Activated T-helper 9 cell treated with anti-CD3 and anti-CD28 coated beads, Interleukin-2, amount 50 U/mL, for 16 hours (primary cell): ENCODE data around the gene ETNK2.
"Not testable (repeated sequence)": the region's sequence is repeated elsewhere in the genome, so short reads cannot be mapped to it uniquely, and the experiment has no call there.

Experiments
- DNase-seq: peaks from one replicate; pipeline ENCODE4 v3.0.0-alpha.2; 2020; ENCODE audit warnings: low read depth

The ETNK2 gene

GRCh38 chr1:204126386-204126785, 25.5 kb downstream of the ETNK2 start:
- no peak for DNase-seq

DNA sequence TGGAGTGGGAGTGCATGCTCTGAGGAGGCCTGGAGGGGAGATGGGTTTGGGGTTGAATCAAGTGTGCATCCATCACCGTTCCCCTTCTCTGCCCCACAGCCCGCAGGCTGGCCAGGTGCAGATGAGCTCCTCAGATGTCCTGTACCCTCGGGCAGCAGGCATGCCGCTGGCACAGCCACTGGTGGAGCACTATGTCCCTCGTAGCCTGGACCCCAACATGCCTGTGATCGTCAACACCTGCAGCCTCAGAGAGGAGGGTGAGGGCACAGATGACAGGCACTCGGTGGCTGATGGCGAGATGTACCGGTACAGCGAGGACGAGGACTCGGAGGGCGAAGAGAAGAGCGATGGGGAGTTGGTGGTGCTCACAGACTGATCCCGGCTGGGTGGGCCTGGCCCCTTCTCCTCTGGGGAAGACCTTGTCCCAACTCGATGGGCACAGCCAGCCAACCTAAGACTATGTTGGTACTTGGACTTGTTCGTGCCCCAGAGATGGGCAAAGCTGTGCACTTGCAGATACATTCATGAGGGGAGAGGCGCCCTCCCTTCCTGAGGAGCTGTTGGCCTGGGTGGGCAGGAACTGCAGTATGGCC, 26.0 kb downstream of the ETNK2 start:
- DNase-seq: no peak

DNA sequence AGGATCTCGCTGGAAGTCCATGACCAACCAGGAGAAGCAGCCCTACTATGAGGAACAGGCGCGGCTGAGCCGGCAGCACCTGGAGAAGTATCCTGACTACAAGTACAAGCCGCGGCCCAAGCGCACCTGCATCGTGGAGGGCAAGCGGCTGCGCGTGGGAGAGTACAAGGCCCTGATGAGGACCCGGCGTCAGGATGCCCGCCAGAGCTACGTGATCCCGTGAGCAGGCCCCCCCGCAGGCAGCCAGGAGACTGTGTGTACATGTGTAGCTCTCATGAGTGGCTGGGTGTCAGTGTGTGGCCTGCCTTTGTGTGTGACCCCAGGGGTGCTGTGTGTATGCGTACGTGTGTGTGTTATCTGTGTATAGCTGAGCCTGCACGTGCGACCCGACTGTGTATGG, 27.2 kb downstream of the ETNK2 start:
- DNase-seq: no peak

GRCh38 chr1:204123376-204123775, 28.5 kb downstream of the ETNK2 start:
- DNase-seq: no peak

- no peak for DNase-seq
Observed at GRCh38 chr1:204121840-204122555, 29.8 kb downstream of the ETNK2 start.

DNA sequence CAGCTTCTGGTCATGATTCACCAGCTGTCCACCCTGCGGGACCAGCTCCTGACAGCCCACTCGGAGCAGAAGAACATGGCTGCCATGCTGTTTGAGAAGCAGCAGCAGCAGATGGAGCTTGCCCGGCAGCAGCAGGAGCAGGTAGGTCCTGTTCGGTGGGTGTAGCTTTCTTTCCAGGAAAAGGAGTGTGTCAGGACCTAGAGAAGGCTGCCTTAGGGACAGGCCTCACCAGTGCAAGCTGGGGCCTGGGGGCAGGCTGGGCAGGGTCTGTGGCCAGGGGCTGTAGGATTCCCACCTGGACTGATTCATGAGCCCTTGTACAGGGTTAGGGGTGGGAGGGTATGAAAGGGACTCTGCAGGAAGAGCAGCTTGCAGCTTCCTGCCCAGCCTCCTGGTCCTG, 35.3 kb downstream of the ETNK2 start:
- no peak for DNase-seq

DNA sequence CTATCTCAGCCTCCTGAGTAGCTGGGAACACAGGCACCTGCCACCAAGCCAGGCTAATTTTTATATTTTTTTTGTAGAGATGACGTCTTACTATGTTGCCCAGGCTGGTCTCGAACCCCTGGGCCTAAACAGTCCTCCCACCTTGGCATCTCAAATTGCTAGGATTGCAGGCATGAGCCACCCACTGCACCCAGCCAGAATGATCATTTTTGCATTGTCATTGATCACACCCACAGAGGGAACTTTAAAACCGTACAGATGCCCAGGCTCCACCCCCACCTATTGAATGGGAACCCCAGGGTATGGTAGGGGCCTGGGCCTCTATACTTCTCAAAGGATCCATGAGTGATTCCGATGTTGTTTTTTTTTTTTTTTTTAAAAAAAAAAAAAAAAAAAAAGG, 36.7 kb downstream of the ETNK2 start:
- no peak for DNase-seq

- DNase-seq: no peak
Observed at GRCh38 chr1:204114606-204115005, 37.2 kb downstream of the ETNK2 start.

- no peak for DNase-seq
Observed at GRCh38 chr1:204113896-204114295, 37.9 kb downstream of the ETNK2 start.

- DNase-seq: no peak
Observed at GRCh38 chr1:204112876-204113730, 38.7 kb downstream of the ETNK2 start.

DNA sequence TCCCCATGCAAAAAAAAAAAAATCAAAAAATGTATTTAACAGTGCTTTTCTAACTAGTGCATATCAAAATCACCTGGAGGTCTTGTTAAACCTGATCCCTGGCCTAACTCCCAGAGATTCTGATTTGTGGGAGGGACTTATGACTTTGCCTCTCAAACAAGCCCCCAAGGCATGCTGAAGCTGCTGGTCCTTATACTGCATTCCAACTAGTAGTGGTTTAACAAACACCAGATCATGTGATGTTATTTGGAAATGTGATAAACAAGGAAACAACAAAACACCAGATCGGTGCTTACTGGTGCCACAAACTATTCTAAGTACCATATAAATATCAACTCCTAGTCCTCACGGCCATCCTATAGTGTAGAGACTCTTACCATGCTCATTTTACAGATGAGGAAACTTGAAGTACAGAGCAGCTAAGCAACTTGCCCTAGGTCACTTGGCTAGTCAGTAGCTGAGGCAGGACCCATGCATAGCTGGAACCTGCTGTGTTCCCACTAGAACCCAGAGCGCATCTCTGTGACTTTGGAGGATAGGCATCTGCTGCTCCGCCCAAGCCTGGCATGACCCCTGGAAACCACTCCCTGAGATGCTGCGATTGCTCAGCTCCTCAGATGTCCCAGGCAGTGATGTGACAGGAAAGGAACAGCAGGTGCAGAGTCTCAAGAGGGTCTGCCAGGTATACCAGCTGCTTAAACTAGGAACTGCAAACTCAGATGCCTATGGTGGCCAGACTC, 40.8 kb downstream of the ETNK2 start:
- DNase-seq: no peak

DNA sequence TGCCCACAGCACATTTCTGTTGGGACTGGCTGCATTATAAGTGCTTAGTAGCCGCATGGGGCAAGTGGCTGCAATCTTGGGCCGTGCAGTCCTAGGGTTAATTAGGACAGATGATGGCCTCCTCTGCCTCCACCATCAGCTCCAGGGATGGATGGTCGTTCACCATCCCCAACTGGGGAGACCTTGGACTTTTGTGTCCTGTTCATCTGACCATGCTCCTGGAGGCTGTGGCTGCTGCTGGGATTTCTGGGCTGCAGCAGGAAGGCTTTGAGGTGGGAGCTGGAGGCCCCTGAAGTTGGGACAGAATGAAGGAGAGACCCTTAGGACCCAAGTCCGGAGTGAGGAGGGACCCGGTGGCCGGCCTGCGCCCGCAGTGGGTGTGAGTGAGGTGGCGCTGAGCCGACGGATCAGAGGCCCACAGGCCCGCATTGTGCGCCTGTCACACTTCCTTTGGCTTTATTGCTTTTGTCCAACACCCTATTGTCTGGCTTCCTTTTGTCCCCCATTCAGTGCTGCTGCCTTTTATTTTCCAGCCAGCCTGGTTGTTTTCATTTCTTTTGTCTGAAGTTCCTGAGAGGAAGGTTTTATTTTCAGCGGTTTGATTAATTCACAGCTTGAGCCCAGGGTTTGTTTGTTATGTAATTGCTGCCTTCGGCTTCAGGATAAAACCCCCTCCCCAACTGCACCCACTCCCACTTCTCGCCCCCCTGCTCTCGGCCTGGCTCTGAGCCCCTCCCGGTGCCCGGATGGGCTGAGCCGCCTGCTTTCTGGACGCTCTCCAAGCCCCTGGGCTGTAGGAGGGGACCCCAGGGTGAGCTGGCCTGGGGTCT, 43.3 kb downstream of the ETNK2 start:
- no peak for DNase-seq

DNA sequence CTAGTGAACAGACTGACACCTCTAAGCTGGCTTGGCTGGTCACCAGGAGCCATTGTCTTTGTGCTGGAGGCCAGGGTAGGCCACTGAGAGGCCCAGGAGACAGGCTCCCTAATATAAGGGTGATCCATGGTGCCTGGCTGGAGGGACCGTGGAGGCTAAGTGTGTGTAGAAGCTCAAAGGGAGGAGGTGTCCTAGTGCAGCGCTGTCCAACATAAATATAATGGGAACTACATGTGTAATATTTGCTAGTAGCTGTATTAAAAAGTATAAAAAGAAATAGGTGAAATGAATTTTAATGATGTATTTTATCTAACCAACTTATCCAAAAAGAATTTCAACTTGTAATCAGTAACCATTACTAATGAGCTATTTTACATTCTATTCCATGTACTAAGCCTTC, 44.0 kb downstream of the ETNK2 start:
- no peak for DNase-seq

- DNase-seq: no peak
Observed at GRCh38 chr1:204106825-204107224, 45.0 kb downstream of the ETNK2 start.

- DNase-seq: no peak
Observed at GRCh38 chr1:204105131-204105515, 46.7 kb downstream of the ETNK2 start.

DNA sequence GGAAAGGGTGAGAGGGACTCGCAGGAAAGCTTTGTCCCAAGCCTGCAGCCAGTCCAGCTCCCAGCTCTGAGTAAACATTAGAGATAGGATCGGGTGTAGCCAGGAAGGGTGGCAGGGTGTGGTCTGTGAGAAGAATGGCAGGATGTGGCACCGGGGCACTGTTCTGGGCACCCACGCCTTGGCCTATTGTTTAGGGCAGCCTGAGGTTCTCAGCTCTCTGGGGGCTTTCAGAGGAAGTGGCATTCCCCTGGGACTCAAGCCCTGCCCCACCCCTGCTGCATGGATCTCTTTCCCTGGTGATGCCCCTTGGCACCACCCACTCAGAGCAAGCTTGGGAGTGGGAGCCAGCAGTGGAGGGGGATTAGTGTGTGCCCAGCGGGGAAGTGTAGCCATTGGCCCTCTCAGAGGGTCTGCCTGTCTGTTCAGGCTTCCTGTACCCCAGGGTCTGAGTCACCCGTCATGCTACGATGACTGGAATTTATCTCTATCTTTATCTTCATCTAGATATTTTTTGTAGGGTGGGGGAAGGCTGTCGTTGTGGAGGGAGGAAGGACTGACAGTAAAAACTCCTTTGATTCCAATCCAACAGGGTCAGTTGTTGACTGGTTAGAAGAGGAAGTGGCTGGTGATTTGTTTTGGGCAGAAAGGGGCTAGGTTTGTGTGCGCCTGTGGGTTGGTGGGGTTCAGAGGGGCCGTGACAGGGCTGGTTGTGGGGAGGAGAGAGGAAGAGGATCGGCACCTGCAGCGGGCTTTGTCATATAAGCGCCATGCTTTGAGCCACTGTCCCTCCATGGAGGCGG, 47.3 kb downstream of the ETNK2 start:
- no peak for DNase-seq

GRCh38 chr1:204103431-204103741, 48.5 kb downstream of the ETNK2 start:
- DNase-seq: no peak

- DNase-seq: no peak
Observed at GRCh38 chr1:204102739-204103430, 49.0 kb downstream of the ETNK2 start.

DNA sequence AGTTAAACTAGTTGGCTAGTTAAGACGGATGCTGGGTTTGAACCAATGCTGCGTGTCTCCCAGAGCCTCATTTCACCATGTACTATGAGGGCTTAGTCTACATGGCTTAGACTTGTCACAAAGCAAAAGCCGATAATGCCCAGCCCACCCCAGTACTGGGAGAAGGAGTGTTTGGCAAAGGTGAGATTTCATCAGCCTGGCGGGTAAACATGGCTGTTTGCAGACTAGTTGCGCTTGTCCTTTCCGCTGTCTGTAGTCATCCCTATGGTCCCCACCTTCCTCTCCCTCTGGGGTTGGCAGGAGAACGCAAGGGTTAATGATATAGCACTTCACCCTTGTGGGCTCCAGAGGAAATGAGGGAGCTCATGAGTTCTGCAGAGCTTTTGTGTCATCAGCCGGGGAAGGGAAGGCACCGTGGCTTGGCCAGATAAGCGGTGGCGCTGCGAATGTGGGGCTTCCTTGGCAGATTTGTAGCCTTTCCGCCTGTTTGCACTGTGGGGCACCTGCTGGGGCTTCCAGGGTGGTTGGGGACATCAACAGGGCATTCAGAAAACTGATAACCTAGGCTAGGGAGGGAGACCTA, 49.7 kb downstream of the ETNK2 start:
- DNase-seq: no peak

- not testable (repeated sequence) for DNase-seq
Observed at GRCh38 chr1:204099754-204100153, 52.1 kb downstream of the ETNK2 start.
